ENCODE measurements around the gene ACTR2.

DNA sequence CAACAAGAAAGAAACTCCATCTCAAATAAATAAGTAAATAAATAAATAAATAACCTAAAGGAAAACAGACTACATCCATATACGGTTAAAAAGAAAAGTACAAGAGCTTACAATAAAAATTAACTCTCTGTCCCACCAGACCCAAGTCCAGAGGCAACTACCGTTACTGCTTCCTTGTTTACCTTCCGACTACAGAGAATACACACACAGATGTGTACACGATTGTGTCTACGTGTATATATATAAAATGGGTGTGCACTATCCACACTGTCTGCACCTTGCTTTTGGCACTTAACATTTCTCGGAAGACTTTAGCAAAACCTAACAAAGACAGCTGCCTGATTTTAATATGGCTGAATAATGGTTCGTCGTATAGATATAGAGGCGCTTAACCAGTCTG, 69.9 kb downstream of the ACTR2 start:
- TF ChIP-seq CTCF (IDR thresholded peaks at IDR 0.05) = no peak
- TF ChIP-seq POLR2AphosphoS5 (IDR thresholded peaks at IDR 0.05; ENCODE audit: low read depth, low read length) = no peak
- TF ChIP-seq TCF7L2 (IDR thresholded peaks at IDR 0.05; ENCODE audit: low read depth, low read length) = no peak
- no peak for TF ChIP-seq SIN3A (IDR thresholded peaks at IDR 0.05; ENCODE audit: borderline replicate concordance, insufficient read depth, low read depth, low read length)
- TF ChIP-seq, protein P1, sequence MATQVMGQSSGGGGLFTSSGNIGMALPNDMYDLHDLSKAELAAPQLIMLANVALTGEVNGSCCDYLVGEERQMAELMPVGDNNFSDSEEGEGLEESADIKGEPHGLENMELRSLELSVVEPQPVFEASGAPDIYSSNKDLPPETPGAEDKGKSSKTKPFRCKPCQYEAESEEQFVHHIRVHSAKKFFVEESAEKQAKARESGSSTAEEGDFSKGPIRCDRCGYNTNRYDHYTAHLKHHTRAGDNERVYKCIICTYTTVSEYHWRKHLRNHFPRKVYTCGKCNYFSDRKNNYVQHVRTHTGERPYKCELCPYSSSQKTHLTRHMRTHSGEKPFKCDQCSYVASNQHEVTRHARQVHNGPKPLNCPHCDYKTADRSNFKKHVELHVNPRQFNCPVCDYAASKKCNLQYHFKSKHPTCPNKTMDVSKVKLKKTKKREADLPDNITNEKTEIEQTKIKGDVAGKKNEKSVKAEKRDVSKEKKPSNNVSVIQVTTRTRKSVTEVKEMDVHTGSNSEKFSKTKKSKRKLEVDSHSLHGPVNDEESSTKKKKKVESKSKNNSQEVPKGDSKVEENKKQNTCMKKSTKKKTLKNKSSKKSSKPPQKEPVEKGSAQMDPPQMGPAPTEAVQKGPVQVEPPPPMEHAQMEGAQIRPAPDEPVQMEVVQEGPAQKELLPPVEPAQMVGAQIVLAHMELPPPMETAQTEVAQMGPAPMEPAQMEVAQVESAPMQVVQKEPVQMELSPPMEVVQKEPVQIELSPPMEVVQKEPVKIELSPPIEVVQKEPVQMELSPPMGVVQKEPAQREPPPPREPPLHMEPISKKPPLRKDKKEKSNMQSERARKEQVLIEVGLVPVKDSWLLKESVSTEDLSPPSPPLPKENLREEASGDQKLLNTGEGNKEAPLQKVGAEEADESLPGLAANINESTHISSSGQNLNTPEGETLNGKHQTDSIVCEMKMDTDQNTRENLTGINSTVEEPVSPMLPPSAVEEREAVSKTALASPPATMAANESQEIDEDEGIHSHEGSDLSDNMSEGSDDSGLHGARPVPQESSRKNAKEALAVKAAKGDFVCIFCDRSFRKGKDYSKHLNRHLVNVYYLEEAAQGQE (IDR thresholded peaks at IDR 0.05; ENCODE audit: insufficient read depth in 1 of 2, low read depth in 2 of 2, low read length in 1 of 2) = no peak
